Psoas muscle (tissue), 8 donors: Measurements from ENCODE around the gene DDAH1. TPM values are rescaled to one million over a fixed set of nuclear protein-coding genes. Genes with fewer than 3 reads are reported as not detected.
A peak's percentile ranks its signal among the peaks of the same experiment; 100 is the strongest.

Experiments
- ATAC-seq, 4 donors: fragments of 200-7000 bp; cut with Tn5 transposase; one replicate each; pipeline ENCODE4 v1.9.1; 2020; ENCODE audit warnings: moderate library complexity in 3 of 4, mild to moderate bottlenecking in 2 of 4
- DNase-seq, 2 donors: peaks; one replicate each; pipeline ENCODE4 v3.0.0-alpha.2; 2020
- H3K27ac ChIP-seq: fragments of 200-600 bp; one replicate; pipeline ENCODE4 v1.8.0; 2022
- H3K27me3 ChIP-seq, 3 donors: fragments of 200-600 bp in 1 of 3; one replicate each; pipeline versions ENCODE4 v1.6.1 to v1.8.0; 2013 to 2022; ENCODE audit warnings: low read length in 2 of 3, mild to moderate bottlenecking in 2 of 3, moderate library complexity in 1 of 3; ENCODE audit not compliant: insufficient read depth in 3 of 3
- H3K36me3 ChIP-seq, 2 donors: fragments of 200-600 bp in 1 of 2; one replicate each; pipeline versions ENCODE4 v1.6.1 to v1.8.0; 2013 to 2022; ENCODE audit warnings: low read depth in 1 of 2, mild to moderate bottlenecking in 1 of 2, moderate library complexity in 1 of 2; ENCODE audit not compliant: insufficient read depth in 1 of 2
- H3K4me1 ChIP-seq: fragments of 200-600 bp; one replicate; pipeline ENCODE4 v1.8.0; 2022
- H3K4me3 ChIP-seq: fragments of 200-600 bp; one replicate; pipeline ENCODE4 v1.8.0; 2022; ENCODE audit warnings: mild to moderate bottlenecking
- H3K9me3 ChIP-seq: fragments of 200-600 bp; one replicate; pipeline ENCODE4 v1.8.0; 2022
- CTCF ChIP-seq: fragments of 200-600 bp; IDR thresholded peaks from one replicate; pipeline ENCODE4 v1.8.0; 2022; ENCODE audit warnings: antibody characterized with exemption
- WGBS, 3 donors: extraction: QIAGEN DNeasy Blood & Tissue Kit; methylation state at CpG; one replicate each; pipeline versions ENCODE4 v1.1.6 to v1.1.7; 2013; 5-methylcytosine and 5-hydroxymethylcytosine counted together
- intact Hi-C, 2 donors: fragments of 100-400 bp; cut with DNase I; formaldehyde crosslinking; loops; one replicate each; pipeline versions ENCODE4 v1.11.0 to v1.14.2; 2022
- polyA plus RNA-seq, 3 donors: library from polyadenylated mRNA; stranded (reverse); fragments of 200-250 nt; gene quantifications; one replicate each; pipeline ENCODE4 v1.2.3, GENCODE V29; 2013
- total RNA-seq, 4 donors: library from RNA; stranded (reverse); fragmentation: NEBNext Ultra II Directional in 2 of 4; extraction: Animal tissue kit (Norgen Biotek cat#: 25700) in 2 of 4; gene quantifications; one replicate each; pipeline versions ENCODE4 v1.2.1 to v1.2.4, GENCODE V29; 2021 to 2023
- donor health status: healthy with polysubstance abuse.
- donor health status: DM: no; HTN: no; CAD: no; lungs with moderate emphysema.
- donor health status: Bipolar disorder and iron deficiency.
- donor health status: healthy.
- donor health status: DM: yes; HTN: yes; CAD: no.
- donor health status: DM: no; HTN: no; CAD: no.
- donor health status: DM: no; HTN: no; CAD: no.
- donor health status: DM: yes; HTN: yes; CAD: no.

Gene DDAH1
- total and polyA plus RNA-seq, 7 donors, result 2.1 to 53.6 (median 8.2) TPM

GRCh38 chr1:85463731-85464496, 1.0 kb downstream of the DDAH1 start:
- 4 to 7% (median 4%) methylated on average over 26 of the region's 26 CpGs for WGBS, 3 donors
- TF ChIP-seq CTCF, result no peak
- no peaks in the 10 kb centered on the region for H3K27me3 ChIP-seq
- intact Hi-C loops, result loop anchor here (5.0 to 10.0 kb wide), 3 partner anchors 119 to 159 kb away; no protein-coding TSS in a partner anchor
- peak overlapping the region; percentile 85 for H3K4me3 ChIP-seq
- no peaks in the 10 kb centered on the region for H3K36me3 ChIP-seq
- H3K27ac ChIP-seq, result peak overlapping the region; percentile 70
- DNase-seq (no peak), ATAC-seq (peak; percentile 30 to 51 (median 34))
- no peaks in the 10 kb centered on the region for H3K9me3 ChIP-seq
- H3K4me1 ChIP-seq, result peaks cover 6% of the 10 kb centered on the region

- Histone ChIP-seq H3K36me3 (no peaks in the 10 kb centered on the region), H3K4me1 (peaks cover 6% of the 10 kb centered on the region), H3K27me3 (no peaks in the 10 kb centered on the region), H3K4me3 (peak overlapping the region; percentile 85), H3K9me3 (no peaks in the 10 kb centered on the region), H3K27ac (no peak overlapping the region)
- DNase-seq, result no peak
- ATAC-seq, result no peak
- intact Hi-C loops, result loop anchor here (5.0 to 10.0 kb wide), 3 partner anchors 118 to 158 kb away; no protein-coding TSS in a partner anchor
- WGBS, 3 donors, result 79 to 86% (median 84%) methylated on average over 4 of the region's 4 CpGs
- no peak for TF ChIP-seq CTCF
Measured at GRCh38 chr1:85462931-85463649, 1.9 kb downstream of the DDAH1 start.

DNA sequence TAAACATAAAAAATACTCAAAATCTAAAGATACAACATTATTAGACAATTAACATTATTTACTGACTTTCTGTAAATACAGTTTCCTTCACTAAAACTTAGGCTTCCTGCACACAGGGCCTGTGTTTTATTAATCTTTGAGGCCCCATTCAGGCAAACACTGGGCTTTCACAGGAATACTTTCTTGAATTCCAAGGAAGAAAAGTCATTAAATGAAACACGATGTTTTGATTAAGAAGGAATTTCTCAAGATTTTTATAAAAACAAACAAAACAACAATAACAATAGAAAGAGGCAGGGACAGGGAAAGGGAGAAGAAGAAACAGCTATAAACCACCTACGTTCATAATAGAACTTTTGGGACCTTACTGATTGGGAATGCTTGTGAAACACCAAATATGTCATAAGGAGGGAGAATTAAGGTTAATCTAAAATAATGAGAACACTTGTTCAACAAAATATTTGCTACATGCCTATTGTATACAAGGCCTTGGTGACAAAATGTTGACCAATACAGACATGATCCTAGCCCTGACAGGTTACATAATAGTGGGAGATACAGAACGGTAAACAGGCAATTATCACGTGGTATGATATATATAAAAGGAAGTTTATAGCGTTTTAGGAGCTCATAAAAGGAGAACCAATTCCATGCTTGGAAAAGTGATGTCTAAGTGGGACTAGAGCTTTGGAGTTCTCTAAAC, 3.6 kb downstream of the DDAH1 start:
- ATAC-seq (no peak), DNase-seq (no peak)
- TF ChIP-seq CTCF, result no peak
- no peak overlapping the region for H3K4me3 ChIP-seq
- intact Hi-C loops, result loop anchor here (5.0 to 10.0 kb wide), 3 partner anchors 117 to 157 kb away; no protein-coding TSS in a partner anchor
- WGBS, 3 donors, result 61 to 82% (median 65%) methylated on average over 5 of the region's 5 CpGs
- H3K27me3 ChIP-seq, result no peaks in the 10 kb centered on the region
- no peaks in the 10 kb centered on the region for H3K36me3 ChIP-seq
- H3K27ac ChIP-seq, result no peak overlapping the region
- peaks cover 6% of the 10 kb centered on the region for H3K4me1 ChIP-seq
- no peaks in the 10 kb centered on the region for H3K9me3 ChIP-seq

DNA sequence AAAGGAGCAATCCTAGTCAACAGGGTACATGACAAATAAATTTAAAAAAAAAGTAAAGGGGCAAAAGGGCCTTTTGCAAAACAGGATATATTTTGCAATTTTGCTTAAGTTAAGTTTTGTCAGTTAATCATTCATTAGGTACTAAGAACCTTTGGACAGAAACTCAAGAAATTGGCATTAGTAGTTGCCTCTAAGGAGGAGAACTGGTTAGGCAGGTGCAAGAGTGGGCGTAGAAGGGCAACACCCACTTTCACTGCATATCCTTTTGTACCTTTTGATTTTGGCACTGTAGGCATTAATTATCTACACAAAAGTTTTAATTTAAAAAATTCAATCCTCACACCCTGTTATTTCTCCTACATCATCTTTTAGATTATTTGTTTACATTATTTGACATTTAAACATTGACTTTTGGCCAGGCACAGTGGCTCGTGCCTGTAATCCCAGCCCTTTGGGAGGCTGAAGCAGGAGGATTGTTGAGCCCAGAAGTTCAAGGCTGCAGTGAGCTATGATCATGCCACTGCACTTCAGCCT, 4.3 kb downstream of the DDAH1 start:
- no peaks in the 10 kb centered on the region for H3K27me3 ChIP-seq
- no peak overlapping the region for H3K27ac ChIP-seq
- intact Hi-C loops, result loop anchor here (5.0 to 10.0 kb wide), 3 partner anchors 116 to 156 kb away; no protein-coding TSS in a partner anchor
- H3K36me3 ChIP-seq, result no peaks in the 10 kb centered on the region
- no peak overlapping the region for H3K4me3 ChIP-seq
- H3K4me1 ChIP-seq, result peaks cover 5% of the 10 kb centered on the region
- H3K9me3 ChIP-seq, result no peaks in the 10 kb centered on the region
- DNase-seq (no peak), ATAC-seq (no peak)
- 86 to 94% (median 87%) methylated on average over 2 of the region's 2 CpGs for WGBS, 3 donors
- no peak for TF ChIP-seq CTCF
